GM18502 (cell line): ENCODE results near the gene SP7.
"Not testable (repeated sequence)": the region's sequence is repeated elsewhere in the genome, so short reads cannot be mapped to it uniquely, and the experiment has no call there.

Experiments used
- ATAC-seq: cut with Tn5 transposase; IDR thresholded peaks from one replicate; pipeline ENCODE4 v1.9.1; 2021; ENCODE audit warnings: mild to moderate bottlenecking; ENCODE audit not compliant: unreplicated experiment, poor library complexity

SP7 gene

DNA sequence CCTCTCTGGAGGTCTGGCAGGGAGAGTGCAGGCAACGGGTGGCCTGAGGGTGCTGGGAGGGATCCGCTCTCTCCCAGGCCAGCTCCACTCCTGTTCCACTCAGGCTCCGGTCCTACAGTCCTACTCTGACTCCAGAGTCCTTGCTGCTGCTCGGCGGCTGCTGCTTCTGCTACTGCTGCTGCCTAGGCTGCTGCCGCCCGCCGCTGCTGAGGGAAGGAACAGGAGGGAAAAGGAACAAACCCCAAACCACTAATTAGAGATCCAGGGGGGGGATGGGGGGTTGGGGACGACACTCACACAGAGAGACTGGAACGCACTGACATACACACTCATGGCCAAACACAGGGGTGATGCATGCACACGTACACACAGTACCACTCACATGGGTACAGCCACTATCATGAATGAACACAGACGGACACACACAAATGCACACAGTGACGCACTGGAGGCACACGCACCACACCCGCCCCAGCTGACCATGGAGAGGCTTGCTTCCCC is at the start of gene SP7:
TSS of gene SP7 (minus strand) at position 174 of the 501 bp plus-strand sequence. CDS start 708 bp downstream, outside the sequence.
- no peak for ATAC-seq

DNA sequence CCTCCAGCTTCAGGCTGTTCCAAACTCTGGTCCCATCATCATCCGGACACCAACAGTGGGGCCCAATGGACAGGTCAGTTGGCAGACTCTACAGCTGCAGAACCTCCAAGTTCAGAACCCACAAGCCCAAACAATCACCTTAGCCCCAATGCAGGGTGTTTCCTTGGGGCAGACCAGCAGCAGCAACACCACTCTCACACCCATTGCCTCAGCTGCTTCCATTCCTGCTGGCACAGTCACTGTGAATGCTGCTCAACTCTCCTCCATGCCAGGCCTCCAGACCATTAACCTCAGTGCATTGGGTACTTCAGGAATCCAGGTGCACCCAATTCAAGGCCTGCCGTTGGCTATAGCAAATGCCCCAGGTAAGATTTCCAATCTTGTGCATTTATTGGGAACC is 47.1 kb upstream of the SP7 start:
- no peak for ATAC-seq

GRCh38 chr12:53381731-53382630 is 45.8 kb upstream of the SP7 start:
- no peak for ATAC-seq

DNA sequence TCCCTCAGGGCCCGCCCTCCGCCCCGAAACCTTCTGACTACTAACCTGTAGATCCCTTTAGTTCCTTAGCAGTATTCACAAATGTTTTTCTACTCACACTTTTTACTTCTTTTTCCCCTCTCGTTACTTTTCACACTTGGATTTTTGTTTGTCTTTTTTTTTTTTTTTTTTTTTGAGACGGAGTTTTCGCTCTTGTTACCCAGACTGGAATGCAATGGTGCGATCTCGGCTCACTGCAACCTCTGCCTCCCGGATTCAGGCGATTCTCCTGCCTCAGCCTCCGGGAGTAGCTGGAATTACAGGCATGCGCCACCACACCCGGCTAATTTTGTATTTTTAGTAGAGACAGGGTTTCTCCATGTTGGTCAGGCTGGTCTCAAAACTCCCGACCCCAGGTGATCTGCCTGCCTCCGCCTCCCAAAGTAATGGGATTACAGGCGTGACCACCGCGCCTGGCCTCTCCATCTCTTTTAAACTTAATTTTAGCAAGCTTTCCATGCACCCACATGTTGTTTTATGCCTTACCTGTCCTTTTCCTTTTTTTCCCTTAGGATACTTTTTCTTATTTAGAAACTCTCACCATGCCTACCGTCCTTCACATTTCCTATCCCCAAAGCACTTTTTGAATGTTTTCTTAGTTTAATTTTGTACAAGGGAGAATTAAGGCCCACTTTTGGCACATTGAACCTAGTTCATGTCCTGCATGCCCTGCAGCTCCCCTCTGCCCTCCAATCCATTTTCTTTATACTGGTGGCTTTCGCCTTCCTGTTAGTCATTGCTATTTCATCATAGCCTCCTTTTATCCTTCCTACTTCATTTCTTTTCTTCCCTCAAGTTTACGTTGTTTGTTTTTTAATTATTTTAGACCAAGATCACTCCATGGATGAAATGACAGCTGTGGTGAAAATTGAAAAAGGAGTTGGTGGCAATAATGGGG is 44.9 kb upstream of the SP7 start:
- no peak for ATAC-seq

DNA sequence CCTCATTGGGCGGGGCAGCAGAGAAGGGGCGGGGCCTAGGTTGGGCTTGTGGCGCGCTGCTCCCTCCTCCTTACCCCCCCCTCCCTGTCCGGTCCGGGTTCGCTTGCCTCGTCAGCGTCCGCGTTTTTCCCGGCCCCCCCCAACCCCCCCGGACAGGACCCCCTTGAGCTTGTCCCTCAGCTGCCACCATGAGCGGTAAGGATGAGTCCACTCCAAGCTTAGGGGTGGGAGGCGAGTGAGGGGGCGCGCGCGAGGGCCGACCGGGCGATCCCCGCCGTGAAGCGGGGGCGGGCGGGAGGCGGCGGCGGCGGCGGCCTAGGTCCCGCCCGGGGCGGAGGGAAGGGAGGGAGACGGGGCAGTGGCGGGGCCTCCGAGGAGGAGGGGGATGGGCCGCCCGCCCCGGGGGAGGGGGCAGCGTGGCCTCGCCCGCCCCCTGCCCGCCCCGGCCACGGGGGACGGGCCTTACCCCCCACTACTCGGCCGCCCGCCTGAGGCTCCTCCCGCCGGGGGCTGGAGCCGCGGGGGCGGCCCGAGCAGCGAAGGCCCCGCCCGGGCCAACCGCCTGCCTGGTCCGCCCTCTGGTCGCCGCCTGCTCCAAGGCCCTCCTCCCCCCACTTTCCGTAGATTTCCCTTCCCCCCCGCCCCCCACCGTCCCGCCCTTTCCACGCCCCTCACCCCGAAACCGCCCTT is 44.1 kb upstream of the SP7 start, which contains the start of gene SP1:
TSS of gene SP1 (plus strand) at position 73 of the 690 bp plus-strand sequence. CDS start at position 189, 116 bp downstream.
- ATAC-seq, result peak; percentile 50

GRCh38 chr12:53379389-53380103 is 43.4 kb upstream of the SP7 start:
- peak; percentile 71 for ATAC-seq

GRCh38 chr12:53378724-53379388 is 42.7 kb upstream of the SP7 start:
- ATAC-seq, result no peak

DNA sequence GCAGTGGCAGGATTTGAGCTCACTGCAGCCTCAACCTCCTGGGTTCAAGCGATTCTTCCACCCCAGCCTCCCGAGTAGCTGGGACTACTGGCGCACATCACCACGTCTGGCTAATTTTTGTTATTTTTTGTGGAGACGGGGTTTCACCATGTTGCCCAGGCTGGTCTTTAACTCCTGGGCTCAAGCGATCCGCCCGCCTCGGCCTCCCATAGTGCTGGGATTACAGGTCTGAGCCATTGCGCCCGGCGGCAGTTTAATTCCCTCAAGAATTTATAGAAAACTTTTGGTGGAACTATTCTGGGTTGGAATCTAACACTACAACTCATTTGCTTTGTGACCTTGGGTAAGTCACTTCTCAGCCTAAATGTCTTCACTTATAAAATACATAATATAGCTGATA is 42.1 kb upstream of the SP7 start:
- ATAC-seq, result no peak

- no peak for ATAC-seq
Observed at GRCh38 chr12:53376747-53377146, 40.6 kb upstream of the SP7 start.

DNA sequence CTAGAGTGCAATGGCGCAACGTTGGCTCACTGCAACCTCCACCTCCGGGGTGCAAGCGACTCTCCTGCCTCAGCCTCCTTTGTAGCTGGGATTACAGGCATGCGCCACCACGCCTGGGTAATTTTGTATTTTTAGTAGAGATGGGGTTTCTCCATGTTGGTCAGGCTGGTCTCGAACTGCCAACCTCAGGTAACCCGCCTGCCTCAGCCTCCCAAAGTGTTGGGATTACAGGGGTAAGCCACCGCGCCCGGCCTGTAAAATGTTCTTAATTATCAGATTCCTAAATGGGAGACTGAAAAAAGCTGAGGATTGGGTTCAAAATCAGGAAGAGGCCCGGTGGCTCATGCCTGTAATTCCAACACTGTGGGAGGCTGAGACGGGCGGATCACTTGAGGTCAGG is 38.1 kb upstream of the SP7 start:
- not testable (repeated sequence) for ATAC-seq

GRCh38 chr12:53373554-53374133 is 37.5 kb upstream of the SP7 start:
- not testable (repeated sequence) for ATAC-seq

DNA sequence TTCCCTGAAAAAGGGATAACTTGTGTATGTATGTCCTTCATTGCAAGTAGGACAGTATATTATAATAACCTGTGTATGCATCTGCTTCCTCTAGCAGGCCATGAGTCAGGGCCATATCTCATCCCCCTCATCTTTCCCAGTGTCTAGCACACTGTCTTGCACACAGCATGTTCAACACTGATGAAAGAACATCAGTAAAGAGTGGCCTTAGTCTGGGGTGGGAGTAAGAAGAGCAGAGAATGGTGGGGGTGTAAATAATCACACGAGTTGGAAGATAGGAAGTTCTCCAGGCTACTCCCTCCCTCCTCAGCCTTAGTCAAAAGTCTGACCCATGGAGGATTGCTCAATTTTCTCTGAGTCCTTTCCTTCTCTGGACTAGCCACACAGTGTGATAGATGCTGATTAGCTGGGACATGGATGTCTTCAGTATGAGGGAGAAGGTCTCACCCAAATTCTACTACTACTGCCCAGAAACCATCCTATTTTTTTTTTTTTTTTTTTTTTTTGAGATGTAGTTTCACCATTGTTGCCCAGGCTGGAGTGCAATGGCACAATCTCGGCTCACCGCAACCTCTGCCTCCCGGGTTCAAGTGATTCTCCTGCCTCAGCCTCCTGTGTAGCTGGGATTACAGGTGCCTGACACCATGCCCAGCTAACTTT is 29.2 kb upstream of the SP7 start:
- ATAC-seq, result no peak

GRCh38 chr12:53361638-53362037 is 25.5 kb upstream of the SP7 start:
- not testable (repeated sequence) for ATAC-seq

GRCh38 chr12:53358836-53359419 is 22.8 kb upstream of the SP7 start:
- no peak for ATAC-seq

DNA sequence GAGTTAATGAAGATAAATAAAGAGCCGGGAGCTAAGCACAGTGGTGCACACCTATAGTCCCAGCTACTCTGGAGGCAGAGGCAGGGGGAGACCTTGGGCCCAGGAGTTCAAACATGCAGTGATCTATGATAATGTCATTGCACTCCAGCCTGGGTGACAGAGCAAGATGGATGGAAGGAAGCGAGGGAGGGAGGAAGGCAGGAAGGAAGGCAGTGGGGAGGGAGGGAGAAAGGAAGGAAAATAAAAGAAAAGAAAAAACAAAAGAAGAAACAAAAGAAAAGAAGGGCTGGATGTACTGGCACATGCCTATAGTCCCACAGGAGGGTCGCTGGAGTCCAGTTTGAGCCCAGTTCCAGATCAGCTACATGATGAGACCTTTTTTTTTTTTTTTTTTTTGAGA is 19.0 kb upstream of the SP7 start:
- ATAC-seq, result no peak

DNA sequence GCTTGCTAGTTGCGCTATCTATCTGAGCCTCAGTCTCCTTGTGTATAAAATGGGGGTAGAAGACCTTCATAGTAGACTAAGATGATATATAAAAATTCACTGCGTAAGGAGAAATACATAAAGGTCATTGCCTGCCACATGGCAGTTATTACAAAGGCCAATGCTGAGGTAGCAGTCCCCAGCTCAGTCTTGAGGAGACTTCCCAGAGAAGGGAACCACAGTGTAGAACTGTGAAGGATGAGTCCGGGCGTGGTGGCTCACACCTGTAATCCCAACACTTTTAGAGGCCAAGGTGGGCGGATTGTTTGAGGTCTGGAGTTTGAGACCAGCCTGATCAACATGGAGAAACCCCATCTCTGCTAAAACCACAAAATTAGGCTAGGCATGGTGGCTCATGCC is 17.1 kb upstream of the SP7 start:
- ATAC-seq, result no peak

DNA sequence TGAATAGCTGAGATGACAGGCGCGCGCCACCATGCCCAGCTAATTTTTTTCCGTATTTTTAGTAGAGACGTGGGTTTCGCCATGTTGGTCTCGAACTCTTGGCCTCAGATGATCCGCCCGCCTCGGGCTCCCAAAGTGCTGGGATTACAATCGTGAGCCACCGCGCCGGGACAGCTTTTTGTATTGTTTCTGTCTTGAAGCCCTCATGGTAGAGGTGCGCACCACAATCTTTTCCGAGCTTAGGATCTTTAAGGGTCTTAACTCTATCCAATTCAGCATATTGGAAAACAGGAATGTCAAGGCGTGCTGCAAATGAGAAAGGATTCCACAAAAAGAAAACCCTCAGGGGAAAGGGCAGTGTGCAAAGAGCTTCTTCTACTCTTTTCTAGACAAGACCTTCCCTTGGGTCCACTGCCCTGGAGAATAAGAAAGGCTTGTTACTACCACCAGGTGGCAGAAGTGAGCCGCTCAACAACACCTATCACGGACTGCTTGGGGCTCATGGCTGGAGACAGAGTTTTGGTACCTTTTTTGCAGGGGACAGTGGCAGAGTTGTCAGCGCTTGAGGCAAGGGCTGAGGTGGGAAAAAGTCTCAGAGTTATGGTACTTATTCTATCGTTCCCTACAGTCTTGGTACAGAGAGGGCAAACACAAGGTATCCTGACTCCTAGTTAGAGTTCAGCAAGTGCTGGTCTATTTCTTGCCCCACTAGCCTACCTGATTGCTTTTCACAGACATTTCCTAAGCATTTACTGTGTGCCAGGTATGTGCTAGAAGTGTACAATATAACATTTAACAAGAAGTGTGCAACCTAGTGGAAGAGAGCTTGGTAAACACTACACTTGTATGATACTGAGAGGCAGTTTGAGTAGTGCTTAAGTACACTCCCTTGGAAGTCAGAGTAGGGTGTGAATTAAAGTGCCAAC is 16.4 kb upstream of the SP7 start:
- ATAC-seq, result peak; percentile 72
